HG03097 (cell line): ENCODE data around the gene THAP7.
"Not testable (repeated sequence)": the region's sequence is repeated elsewhere in the genome, so short reads cannot be mapped to it uniquely, and the experiment has no call there.

ENCODE experiments used
- ATAC-seq: cut with Tn5 transposase; IDR thresholded peaks from one replicate; pipeline ENCODE4 v1.9.1; 2021; ENCODE audit not compliant: unreplicated experiment, low FRiP score

The THAP7 gene

GRCh38 chr22:21014202-21014725 is 12.3 kb upstream of the THAP7 start:
- ATAC-seq, result peak; percentile 47

GRCh38 chr22:21013657-21014201 is 11.8 kb upstream of the THAP7 start:
- ATAC-seq, result peak; percentile 12

GRCh38 chr22:21012446-21013407 is 10.8 kb upstream of the THAP7 start:
- no peak for ATAC-seq

- ATAC-seq, result no peak
These were observed 8.7 kb upstream of the THAP7 start for GRCh38 chr22:21010426-21011113.

- no peak for ATAC-seq
These were observed 7.9 kb upstream of the THAP7 start for GRCh38 chr22:21009638-21010425.

GRCh38 chr22:21009208-21009607 is 7.3 kb upstream of the THAP7 start:
- ATAC-seq, result not testable (repeated sequence)

- ATAC-seq, result no peak
These were observed 1.9 kb upstream of the THAP7 start for GRCh38 chr22:21003782-21004181.

GRCh38 chr22:21000987-21001600 is 824 bp downstream of the THAP7 start:
- ATAC-seq, result peak; percentile 8

- ATAC-seq, result no peak
These were observed 1.5 kb downstream of the THAP7 start for GRCh38 chr22:21000207-21000986.

GRCh38 chr22:20999350-21000206 is 2.3 kb downstream of the THAP7 start:
- ATAC-seq, result no peak

- no peak for ATAC-seq
These were observed 3.2 kb downstream of the THAP7 start for GRCh38 chr22:20998411-20999336.

- ATAC-seq, result no peak
These were observed 4.2 kb downstream of the THAP7 start for GRCh38 chr22:20997536-20998257.

GRCh38 chr22:20996598-20997535 is 5.1 kb downstream of the THAP7 start:
- no peak for ATAC-seq

GRCh38 chr22:20996031-20996410 is 5.9 kb downstream of the THAP7 start:
- no peak for ATAC-seq

- no peak for ATAC-seq
These were observed 6.4 kb downstream of the THAP7 start for GRCh38 chr22:20995329-20996030.
